Measurements from ENCODE around the gene PIK3R5.

Gene PIK3R5

DNA sequence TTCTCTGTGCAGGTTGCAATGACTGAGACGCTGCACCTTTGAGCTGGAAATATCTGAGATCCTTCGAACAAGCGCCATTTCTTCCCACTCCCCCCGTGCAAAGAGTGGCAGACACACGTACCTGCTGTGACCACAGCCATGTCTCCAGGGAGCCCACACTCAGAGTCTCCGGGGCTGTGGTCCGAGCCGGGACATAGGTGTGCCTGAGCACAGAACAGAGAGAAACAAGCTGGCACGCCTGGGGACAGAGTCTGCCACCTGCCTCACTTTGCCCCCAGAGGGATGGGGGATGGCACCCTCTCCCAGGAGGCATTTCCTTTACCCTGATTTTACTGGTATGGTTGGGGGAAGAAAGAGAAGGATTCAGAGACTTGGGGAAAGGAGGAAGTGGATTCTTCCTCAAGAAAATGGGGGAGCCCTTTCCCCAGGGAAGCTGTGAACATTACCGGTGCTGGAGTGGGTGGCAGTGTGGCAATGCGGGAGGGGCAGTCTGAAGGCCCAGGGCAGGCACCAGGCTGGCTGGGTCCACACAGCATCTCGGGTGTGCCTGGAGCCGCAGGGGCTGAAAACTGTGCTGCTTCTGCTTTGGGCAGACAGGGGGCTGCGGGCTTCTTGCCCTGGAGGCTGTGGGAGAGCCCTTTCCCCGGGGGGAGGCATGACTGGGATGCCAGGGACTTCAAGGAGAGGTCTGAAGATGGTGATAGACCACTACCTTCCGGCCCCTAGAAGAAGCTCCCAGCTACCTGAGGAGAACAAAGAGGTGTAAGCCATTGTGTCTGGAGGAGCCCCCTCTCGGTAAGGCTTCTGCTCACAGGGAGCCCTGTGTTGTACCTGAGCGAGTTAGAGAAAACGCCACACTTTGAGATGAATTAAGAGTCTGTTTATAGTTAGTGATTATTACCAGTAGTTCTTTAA, 91.4 kb downstream of the PIK3R5 start:
- H3K4me1 ChIP-seq (ENCODE audit: control insufficient read depth, low read depth, low read length), result peaks cover 15% of the 10 kb centered on the region
- H3K56ac ChIP-seq (ENCODE audit: low read length), result peak overlapping the region; percentile 51
- H3K18ac ChIP-seq (ENCODE audit: low read length), result peak overlapping the region; percentile 65
- peak; percentile 87 for DNase-seq
- no peaks in the 10 kb centered on the region for H3K27me3 ChIP-seq (ENCODE audit: insufficient read depth, low read length, poor library complexity)
- peak overlapping the region; percentile 84 for H2AK5ac ChIP-seq (ENCODE audit: low read length)
- no peaks in the 10 kb centered on the region for H3K36me3 ChIP-seq (ENCODE audit: control insufficient read depth, insufficient read depth, low read length)
- no CpG with 5 or more reads among the region's 19 CpGs for WGBS (ENCODE audit: extremely low coverage, insufficient coverage, low lambda C conversion rate)
- H3K27ac ChIP-seq (ENCODE audit: low read depth, low read length), result peak overlapping the region; percentile 93
- H4K5ac ChIP-seq (ENCODE audit: low read length), result peak overlapping the region; percentile 76
- H3K4ac ChIP-seq (ENCODE audit: low read depth, low read length), result peak overlapping the region; percentile 21
- H2BK120ac ChIP-seq (ENCODE audit: low read depth, low read length), result peak overlapping the region; percentile 78
- no peak overlapping the region for H4K8ac ChIP-seq (ENCODE audit: low read depth, low read length)
- H3K79me1 ChIP-seq (ENCODE audit: low read length), result no peaks in the 10 kb centered on the region
- peak overlapping the region; percentile 100 for H2BK5ac ChIP-seq (ENCODE audit: low read length)
- H3K79me2 ChIP-seq (ENCODE audit: control insufficient read depth, insufficient read depth, low read length), result no peaks in the 10 kb centered on the region
- no peak overlapping the region for H3K4me2 ChIP-seq (ENCODE audit: low read length)
- H3K9ac ChIP-seq (ENCODE audit: low read length), result peak overlapping the region; percentile 60
- no peak overlapping the region for H2BK15ac ChIP-seq (replicated peaks; ENCODE audit: low read depth)
- no peak overlapping the region for H3K4me3 ChIP-seq (ENCODE audit: low read length)
- H3K23ac ChIP-seq (ENCODE audit: low read length), result peak overlapping the region; percentile 15

- Histone ChIP-seq H3K4me2 (ENCODE audit: low read length) (no peak overlapping the region), H3K4ac (ENCODE audit: low read depth, low read length) (peak overlapping the region; percentile 21), H3K79me1 (ENCODE audit: low read length) (no peaks in the 10 kb centered on the region), H3K36me3 (ENCODE audit: control insufficient read depth, insufficient read depth, low read length) (no peaks in the 10 kb centered on the region), H2BK5ac (ENCODE audit: low read length) (peak overlapping the region; percentile 100), H2BK15ac (replicated peaks; ENCODE audit: low read depth) (no peak overlapping the region), H3K23ac (ENCODE audit: low read length) (no peak overlapping the region), H3K9ac (ENCODE audit: low read length) (peak overlapping the region; percentile 4), H3K18ac (ENCODE audit: low read length) (peak overlapping the region; percentile 88), H3K4me1 (ENCODE audit: control insufficient read depth, low read depth, low read length) (peaks cover 15% of the 10 kb centered on the region), H3K56ac (ENCODE audit: low read length) (peak overlapping the region; percentile 51), H3K27me3 (ENCODE audit: insufficient read depth, low read length, poor library complexity) (no peaks in the 10 kb centered on the region), H3K27ac (ENCODE audit: low read depth, low read length) (no peak overlapping the region), H2BK120ac (ENCODE audit: low read depth, low read length) (peak overlapping the region; percentile 90), H4K5ac (ENCODE audit: low read length) (peak overlapping the region; percentile 33), H3K4me3 (ENCODE audit: low read length) (no peak overlapping the region), H4K8ac (ENCODE audit: low read depth, low read length) (peak overlapping the region; percentile 0), H3K79me2 (ENCODE audit: control insufficient read depth, insufficient read depth, low read length) (no peaks in the 10 kb centered on the region), H2AK5ac (ENCODE audit: low read length) (peak overlapping the region; percentile 84)
- DNase-seq, result no peak
- no CpG with 5 or more reads among the region's 17 CpGs for WGBS (ENCODE audit: extremely low coverage, insufficient coverage, low lambda C conversion rate)
Measured at GRCh38 chr17:8872705-8873435, 92.6 kb downstream of the PIK3R5 start.

- H3K4me2 ChIP-seq (ENCODE audit: low read length), result no peak overlapping the region
- H3K4me3 ChIP-seq (ENCODE audit: low read length), result no peak overlapping the region
- H3K56ac ChIP-seq (ENCODE audit: low read length), result no peak overlapping the region
- H4K5ac ChIP-seq (ENCODE audit: low read length), result no peak overlapping the region
- H4K8ac ChIP-seq (ENCODE audit: low read depth, low read length), result no peak overlapping the region
- WGBS (ENCODE audit: extremely low coverage, insufficient coverage, low lambda C conversion rate), result no CpG with 5 or more reads among the region's 7 CpGs
- H2BK5ac ChIP-seq (ENCODE audit: low read length), result no peak overlapping the region
- peaks cover 15% of the 10 kb centered on the region for H3K4me1 ChIP-seq (ENCODE audit: control insufficient read depth, low read depth, low read length)
- H3K27ac ChIP-seq (ENCODE audit: low read depth, low read length), result no peak overlapping the region
- no peaks in the 10 kb centered on the region for H3K79me2 ChIP-seq (ENCODE audit: control insufficient read depth, insufficient read depth, low read length)
- H2BK120ac ChIP-seq (ENCODE audit: low read depth, low read length), result no peak overlapping the region
- no peaks in the 10 kb centered on the region for H3K79me1 ChIP-seq (ENCODE audit: low read length)
- no peaks in the 10 kb centered on the region for H3K36me3 ChIP-seq (ENCODE audit: control insufficient read depth, insufficient read depth, low read length)
- no peak for DNase-seq
- H2BK15ac ChIP-seq (replicated peaks; ENCODE audit: low read depth), result no peak overlapping the region
- H3K23ac ChIP-seq (ENCODE audit: low read length), result no peak overlapping the region
- no peak overlapping the region for H2AK5ac ChIP-seq (ENCODE audit: low read length)
- no peak overlapping the region for H3K9ac ChIP-seq (ENCODE audit: low read length)
- no peak overlapping the region for H3K18ac ChIP-seq (ENCODE audit: low read length)
- no peak overlapping the region for H3K4ac ChIP-seq (ENCODE audit: low read depth, low read length)
- no peaks in the 10 kb centered on the region for H3K27me3 ChIP-seq (ENCODE audit: insufficient read depth, low read length, poor library complexity)
Measured at GRCh38 chr17:8872036-8872704, 93.3 kb downstream of the PIK3R5 start.

GRCh38 chr17:8871081-8871581, 94.4 kb downstream of the PIK3R5 start:
- Histone ChIP-seq H2BK5ac (ENCODE audit: low read length) (no peak overlapping the region), H3K79me2 (ENCODE audit: control insufficient read depth, insufficient read depth, low read length) (no peaks in the 10 kb centered on the region), H2BK120ac (ENCODE audit: low read depth, low read length) (peak overlapping the region; percentile 8), H3K4ac (ENCODE audit: low read depth, low read length) (no peak overlapping the region), H3K79me1 (ENCODE audit: low read length) (no peaks in the 10 kb centered on the region), H3K27ac (ENCODE audit: low read depth, low read length) (no peak overlapping the region), H3K27me3 (ENCODE audit: insufficient read depth, low read length, poor library complexity) (no peaks in the 10 kb centered on the region), H2AK5ac (ENCODE audit: low read length) (peak overlapping the region; percentile 5), H3K18ac (ENCODE audit: low read length) (peak overlapping the region; percentile 11), H3K4me1 (ENCODE audit: control insufficient read depth, low read depth, low read length) (peaks cover 15% of the 10 kb centered on the region), H3K4me3 (ENCODE audit: low read length) (no peak overlapping the region), H3K36me3 (ENCODE audit: control insufficient read depth, insufficient read depth, low read length) (no peaks in the 10 kb centered on the region), H3K23ac (ENCODE audit: low read length) (peak overlapping the region; percentile 74), H4K5ac (ENCODE audit: low read length) (peak overlapping the region; percentile 73), H2BK15ac (replicated peaks; ENCODE audit: low read depth) (no peak overlapping the region), H3K4me2 (ENCODE audit: low read length) (no peak overlapping the region), H3K56ac (ENCODE audit: low read length) (peak overlapping the region; percentile 73), H4K8ac (ENCODE audit: low read depth, low read length) (no peak overlapping the region), H3K9ac (ENCODE audit: low read length) (no peak overlapping the region)
- WGBS (ENCODE audit: extremely low coverage, insufficient coverage, low lambda C conversion rate), result no CpG with 5 or more reads among the region's 13 CpGs
- no peak for DNase-seq

- no peak overlapping the region for H2BK5ac ChIP-seq (ENCODE audit: low read length)
- H2BK120ac ChIP-seq (ENCODE audit: low read depth, low read length), result no peak overlapping the region
- H2AK5ac ChIP-seq (ENCODE audit: low read length), result no peak overlapping the region
- H4K5ac ChIP-seq (ENCODE audit: low read length), result peak overlapping the region; percentile 73
- H3K27me3 ChIP-seq (ENCODE audit: insufficient read depth, low read length, poor library complexity), result no peaks in the 10 kb centered on the region
- no peaks in the 10 kb centered on the region for H3K79me2 ChIP-seq (ENCODE audit: control insufficient read depth, insufficient read depth, low read length)
- DNase-seq, result no peak
- H3K4ac ChIP-seq (ENCODE audit: low read depth, low read length), result no peak overlapping the region
- no peaks in the 10 kb centered on the region for H3K79me1 ChIP-seq (ENCODE audit: low read length)
- no peak overlapping the region for H3K23ac ChIP-seq (ENCODE audit: low read length)
- no peak overlapping the region for H3K27ac ChIP-seq (ENCODE audit: low read depth, low read length)
- no peak overlapping the region for H3K18ac ChIP-seq (ENCODE audit: low read length)
- H3K36me3 ChIP-seq (ENCODE audit: control insufficient read depth, insufficient read depth, low read length), result no peaks in the 10 kb centered on the region
- no CpG with 5 or more reads among the region's 13 CpGs for WGBS (ENCODE audit: extremely low coverage, insufficient coverage, low lambda C conversion rate)
- H3K4me3 ChIP-seq (ENCODE audit: low read length), result no peak overlapping the region
- H4K8ac ChIP-seq (ENCODE audit: low read depth, low read length), result no peak overlapping the region
- no peak overlapping the region for H3K4me2 ChIP-seq (ENCODE audit: low read length)
- H3K56ac ChIP-seq (ENCODE audit: low read length), result peak overlapping the region; percentile 73
- H2BK15ac ChIP-seq (replicated peaks; ENCODE audit: low read depth), result no peak overlapping the region
- peaks cover 9% of the 10 kb centered on the region for H3K4me1 ChIP-seq (ENCODE audit: control insufficient read depth, low read depth, low read length)
- no peak overlapping the region for H3K9ac ChIP-seq (ENCODE audit: low read length)
Measured at GRCh38 chr17:8870406-8871040, 95.0 kb downstream of the PIK3R5 start.
